Epithelial cell of proximal tubule (primary cell): ENCODE data around the gene CALML3. TPM values are rescaled to one million over a fixed set of nuclear protein-coding genes. Genes with fewer than 3 reads are reported as not detected.

ENCODE experiments used
- DNase-seq: peaks from one replicate; pipeline ENCODE4 v3.0.0-alpha.2; 2011; ENCODE audit warnings: low read depth
- H3K4me3 ChIP-seq: 2 replicates; pipeline ENCODE4 v1.5.1; 2011; ENCODE audit warnings: low read depth, mild to moderate bottlenecking, low read length
- CTCF ChIP-seq: conservative IDR thresholded peaks from 2 replicates; pipeline ENCODE4 v1.5.1; 2012; ENCODE audit warnings: low read depth, mild to moderate bottlenecking, low read length
- total RNA-seq: library from RNA; depleted of rRNA; stranded (reverse); fragments of >200 nt; gene quantifications from 2 replicates; pipeline ENCODE4 v1.2.3, GENCODE V29; 2015

Gene CALML3
- total RNA-seq, 1 donor from 2014 or later = not detected

DNA sequence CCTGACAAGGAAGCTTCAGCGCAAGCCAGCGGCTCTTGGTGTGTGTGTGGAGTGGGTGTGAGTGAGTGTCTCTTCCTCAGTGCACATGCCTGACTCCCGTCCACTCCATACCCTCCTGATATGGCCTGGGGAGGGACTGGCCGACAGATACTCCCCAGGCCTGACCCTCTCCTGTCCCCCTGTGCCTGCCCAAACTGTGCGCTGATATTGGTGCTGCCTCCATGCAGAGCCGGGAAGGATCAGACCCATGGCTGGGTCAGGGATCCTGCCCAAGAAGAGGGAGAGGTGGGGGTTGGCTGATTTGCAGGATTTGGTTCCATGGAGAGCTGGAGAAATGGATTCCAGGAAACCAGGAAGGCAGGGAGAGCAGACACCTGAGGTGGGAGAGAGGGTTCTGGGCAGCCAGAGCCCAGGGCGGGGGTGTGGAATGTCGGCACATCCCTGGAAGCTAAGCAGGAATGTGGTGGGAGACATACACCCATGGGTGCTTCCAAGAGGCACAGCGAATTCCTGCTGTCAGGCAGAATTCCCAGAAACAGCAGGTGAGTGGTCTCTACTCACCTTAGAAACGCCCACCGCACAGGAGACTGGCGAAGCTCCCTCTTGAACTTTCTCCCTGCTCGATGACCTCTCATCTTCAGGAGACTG is 31.7 kb upstream of the CALML3 start:
- no peak for DNase-seq

DNA sequence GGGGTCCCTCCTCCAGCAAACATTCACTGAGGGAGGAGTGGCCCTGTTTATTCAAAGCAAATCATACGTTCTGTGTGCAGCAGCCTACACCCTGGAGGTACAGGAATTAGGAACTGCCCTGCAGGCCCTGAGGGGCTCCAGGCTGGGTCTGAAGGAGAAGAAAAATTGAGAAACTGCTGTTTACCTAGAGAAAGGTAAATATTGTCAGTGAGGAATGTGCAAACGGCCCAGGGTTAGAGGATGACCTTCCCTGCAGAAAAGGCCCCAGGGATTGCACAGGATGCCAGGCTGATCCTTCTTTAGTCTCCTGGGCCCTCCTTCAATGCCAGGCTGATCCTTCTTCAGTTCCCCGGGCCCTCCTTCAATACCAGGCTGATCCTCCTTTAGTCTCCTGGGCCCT is 31.1 kb upstream of the CALML3 start:
- TF ChIP-seq CTCF = no peak
- no peak overlapping the region for H3K4me3 ChIP-seq
- no peak for DNase-seq

More for the DNA sequence above, 31.7 kb upstream of the CALML3 start:
- TF ChIP-seq CTCF = no peak
- H3K4me3 ChIP-seq = no peak overlapping the region

DNA sequence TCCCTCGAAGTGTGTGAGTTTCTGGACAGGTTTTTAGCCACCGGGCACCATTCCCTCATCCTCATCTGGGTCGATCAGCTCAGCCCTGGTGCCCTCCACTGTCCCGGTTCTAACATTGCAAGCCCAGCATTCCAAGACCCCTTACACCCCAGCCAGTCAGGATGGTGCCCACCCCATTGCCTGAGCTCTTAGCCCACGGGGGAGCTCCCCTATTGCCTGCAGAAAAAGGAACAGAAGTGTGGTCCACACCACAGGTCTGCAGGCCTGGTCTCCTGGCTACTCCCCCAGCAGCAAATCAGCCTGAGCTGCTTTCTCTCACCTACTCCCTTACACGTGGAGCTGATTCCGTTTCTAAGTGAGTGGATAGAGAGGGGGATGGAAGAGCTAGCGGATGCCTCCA is 30.1 kb upstream of the CALML3 start:
- no peak overlapping the region for H3K4me3 ChIP-seq
- no peak for DNase-seq
- TF ChIP-seq CTCF = no peak

GRCh38 chr10:5496261-5497250 is 28.2 kb upstream of the CALML3 start:
- no peak for DNase-seq
- no peak for TF ChIP-seq CTCF
- H3K4me3 ChIP-seq = no peak overlapping the region

DNA sequence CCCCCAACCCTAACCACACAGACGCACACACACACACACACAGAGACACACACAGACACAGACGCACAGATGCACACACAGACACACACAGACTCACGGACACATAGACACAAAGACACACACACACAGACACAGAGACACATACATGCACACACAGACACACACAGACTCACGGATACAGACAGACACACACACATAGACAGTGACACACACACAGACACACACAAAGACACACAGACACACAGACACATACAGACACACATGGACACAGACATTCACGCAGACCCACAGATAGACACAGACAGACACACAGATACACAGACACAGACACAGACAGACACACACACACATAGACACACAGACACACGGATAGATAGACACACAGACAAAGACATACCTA is 27.5 kb upstream of the CALML3 start:
- TF ChIP-seq CTCF = no peak
- no peak overlapping the region for H3K4me3 ChIP-seq
- no peak for DNase-seq

- no peak overlapping the region for H3K4me3 ChIP-seq
- no peak for DNase-seq
- no peak for TF ChIP-seq CTCF
These were observed 26.6 kb upstream of the CALML3 start for GRCh38 chr10:5497948-5498730.
